NCI-H146 treated with DMSO at 0.1 percent for 48 hours (cell line): Measurements from ENCODE around the gene SLC16A5.

Source experiments
- DNase-seq: peaks from one replicate; lab custom pipeline; 2025; ENCODE audit not compliant: unreplicated experiment; lab: John Stamatoyannopoulos, UW

SLC16A5 gene

DNA sequence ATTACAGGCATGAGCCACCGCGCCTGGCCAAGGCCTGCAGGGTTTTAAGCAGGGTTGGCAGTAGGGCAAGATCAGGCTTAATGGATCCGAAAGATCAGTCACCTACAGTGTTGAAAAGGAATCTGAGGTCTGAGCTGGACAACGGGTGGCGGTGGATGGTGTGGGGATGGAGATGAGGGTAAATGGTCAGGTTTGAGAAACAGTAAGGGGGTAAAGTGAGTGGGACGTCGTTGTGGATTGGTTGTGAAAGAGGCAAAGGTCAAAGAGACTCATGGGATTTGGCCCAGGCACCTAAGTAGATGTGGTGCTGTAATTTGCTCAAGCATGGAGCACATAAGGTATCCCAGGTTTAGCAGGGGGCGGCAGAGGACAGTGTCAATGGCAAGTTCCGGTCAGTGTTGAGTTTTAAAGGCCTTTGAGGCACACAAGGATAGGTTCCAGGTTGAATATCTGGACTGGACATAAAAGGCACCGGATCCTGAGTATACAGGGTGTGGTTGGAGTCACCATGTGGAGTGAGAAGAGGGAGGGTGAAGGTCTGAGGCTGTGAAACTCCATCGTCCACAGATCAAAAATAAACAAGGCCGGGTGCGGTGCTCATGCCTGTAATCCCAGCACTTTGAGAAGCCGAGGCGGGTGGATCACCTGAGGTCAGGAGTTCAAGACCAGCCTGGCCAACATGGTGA lies 1.1 kb upstream of the SLC16A5 start:
- no peak for DNase-seq

DNA sequence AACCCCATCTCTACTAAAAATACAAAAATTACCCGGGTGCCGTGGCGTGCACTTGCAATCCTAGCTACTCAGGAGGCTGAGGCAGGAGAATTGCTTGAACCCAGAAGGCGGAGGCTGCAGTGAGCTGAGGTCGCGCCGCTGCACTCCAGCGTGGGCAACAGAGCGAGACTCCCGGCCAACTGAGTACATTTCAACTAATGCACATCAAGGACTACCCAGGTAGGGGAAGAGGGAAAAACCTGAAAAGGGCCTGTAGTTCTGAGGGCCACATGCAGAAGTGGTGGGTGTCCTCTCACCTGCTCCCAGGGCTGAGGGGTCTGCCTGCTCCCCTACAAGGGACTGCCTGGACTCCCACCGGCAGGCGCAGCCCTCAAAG lies 584 bp upstream of the SLC16A5 start:
- DNase-seq = no peak

DNA sequence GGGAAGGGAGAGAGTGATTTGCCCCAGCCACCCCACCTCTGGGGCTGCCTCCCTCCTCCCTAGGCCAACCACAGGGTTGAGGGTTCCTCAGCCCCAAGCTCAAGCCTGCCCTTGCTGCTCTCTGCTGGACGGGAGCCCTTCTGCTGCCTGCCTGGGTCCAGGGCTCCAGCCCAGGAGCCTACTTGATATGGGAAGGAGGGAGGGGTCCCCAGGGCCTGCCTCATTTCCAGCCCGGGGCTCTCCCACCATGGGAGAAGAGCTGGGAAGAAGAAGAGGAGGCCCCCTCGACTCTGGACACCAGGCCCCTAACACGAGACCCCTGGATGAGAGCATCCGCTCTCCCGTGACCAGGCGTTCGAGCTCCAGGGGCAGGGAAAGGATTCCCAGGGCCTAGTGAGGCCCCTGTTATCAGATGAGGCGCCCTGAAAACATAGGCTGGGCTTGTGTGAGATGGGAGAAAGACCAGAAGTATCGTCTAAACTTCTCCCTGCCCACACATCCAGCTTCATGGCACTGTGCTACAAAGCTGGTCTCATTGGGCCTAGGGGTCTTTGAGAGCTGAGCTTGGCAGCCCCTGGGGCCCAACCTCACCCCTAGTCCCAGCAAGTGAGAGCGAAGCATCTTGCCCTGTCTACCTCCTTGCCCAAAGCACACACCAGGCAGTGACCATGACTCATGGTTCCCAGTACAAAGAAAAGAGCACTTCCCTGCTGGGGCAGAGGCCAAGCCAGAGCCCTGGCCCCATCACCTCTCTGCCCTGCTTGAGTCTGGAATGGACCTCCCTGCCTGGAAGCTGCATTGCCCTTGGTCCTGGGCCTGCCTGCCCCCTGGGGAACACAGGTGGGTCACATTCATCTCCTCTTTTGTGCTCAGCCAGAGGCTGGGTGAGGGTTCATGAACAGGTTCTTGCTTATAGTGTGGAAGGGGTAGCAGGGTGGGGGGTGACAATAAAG lies 987 bp downstream of the SLC16A5 start:
- no peak for DNase-seq

DNA sequence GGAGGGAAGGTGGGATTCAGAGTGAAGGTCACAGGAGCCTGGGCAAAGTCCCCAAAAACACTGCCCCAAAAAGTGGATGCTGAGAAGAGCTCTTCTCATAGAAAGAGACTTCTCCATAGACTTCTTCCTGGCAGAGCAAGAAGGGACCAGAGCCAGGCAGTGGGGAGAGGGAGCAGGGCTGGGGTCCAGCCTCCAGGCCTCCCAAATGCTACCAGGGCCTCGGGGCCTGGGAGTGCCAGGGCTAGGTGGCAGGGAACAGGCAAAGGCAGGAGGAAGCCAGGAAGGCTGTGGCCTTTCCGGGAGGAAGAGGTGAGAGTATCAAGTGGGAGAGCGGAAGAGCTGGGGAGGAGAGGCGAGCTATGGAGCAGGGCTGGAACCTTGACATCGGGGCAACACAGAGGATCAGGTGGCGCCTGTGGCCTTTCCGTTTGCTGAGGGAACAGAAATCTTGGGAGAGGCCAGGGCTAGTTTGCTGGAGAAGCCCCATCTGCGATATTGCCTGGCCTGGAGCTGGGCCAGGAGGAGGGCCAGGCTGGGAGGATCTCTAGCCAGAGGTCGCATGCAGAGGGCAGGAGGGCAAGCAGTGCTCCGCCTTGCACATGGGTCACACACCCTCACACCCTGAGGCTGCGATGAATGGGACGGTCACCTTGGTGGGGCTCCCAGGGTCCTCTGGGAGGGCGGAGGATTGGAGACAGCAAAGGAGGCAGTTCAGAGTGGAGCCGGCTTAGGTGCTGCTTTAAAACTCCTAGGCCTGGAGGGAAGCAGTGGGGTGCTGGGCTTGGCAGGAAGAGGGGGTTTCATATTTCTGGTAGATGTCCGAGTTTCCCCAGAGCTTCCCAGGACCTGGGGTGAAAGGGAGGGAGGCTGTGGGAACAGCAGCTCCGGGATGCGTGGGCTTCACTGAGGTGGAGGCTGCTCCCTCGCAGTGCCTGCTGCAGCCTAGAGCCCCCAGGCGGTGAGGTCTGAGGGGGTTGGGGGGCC lies 3.4 kb downstream of the SLC16A5 start:
- DNase-seq = no peak

- no peak for DNase-seq
Observed at GRCh38 chr17:75091855-75092327, 4.1 kb downstream of the SLC16A5 start.

- DNase-seq = no peak
Observed at GRCh38 chr17:75093548-75094158, 5.9 kb downstream of the SLC16A5 start.

- DNase-seq = no peak
Observed at GRCh38 chr17:75094871-75095399, 7.2 kb downstream of the SLC16A5 start.

GRCh38 chr17:75096082-75096625 lies 8.4 kb downstream of the SLC16A5 start:
- no peak for DNase-seq

GRCh38 chr17:75097865-75098264 lies 10.1 kb downstream of the SLC16A5 start:
- no peak for DNase-seq

GRCh38 chr17:75098861-75099260 lies 11.1 kb downstream of the SLC16A5 start:
- no peak for DNase-seq

GRCh38 chr17:75099881-75100595 lies 12.3 kb downstream of the SLC16A5 start:
- no peak for DNase-seq

DNA sequence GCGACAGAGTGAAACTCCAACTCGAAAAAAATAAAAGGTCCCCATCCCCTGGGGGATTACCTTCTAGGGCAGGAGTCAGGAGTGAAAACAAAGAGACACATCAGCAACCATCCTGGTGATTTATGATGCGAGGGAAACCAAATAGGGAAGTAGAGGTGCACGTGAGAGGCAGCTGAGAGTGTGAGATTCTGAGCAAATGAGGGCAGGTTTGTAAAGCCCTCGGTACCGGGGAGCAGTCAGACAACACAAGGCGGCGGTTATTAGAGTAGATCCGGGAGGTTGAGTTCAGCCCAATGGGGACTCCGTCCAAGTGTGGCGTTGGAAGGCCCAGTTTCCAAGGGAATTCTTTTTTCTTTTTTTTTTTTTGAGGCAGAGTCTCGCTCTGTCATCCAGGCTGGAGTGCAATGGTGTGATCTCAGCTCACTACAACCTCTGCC lies 14.6 kb downstream of the SLC16A5 start:
- no peak for DNase-seq

DNA sequence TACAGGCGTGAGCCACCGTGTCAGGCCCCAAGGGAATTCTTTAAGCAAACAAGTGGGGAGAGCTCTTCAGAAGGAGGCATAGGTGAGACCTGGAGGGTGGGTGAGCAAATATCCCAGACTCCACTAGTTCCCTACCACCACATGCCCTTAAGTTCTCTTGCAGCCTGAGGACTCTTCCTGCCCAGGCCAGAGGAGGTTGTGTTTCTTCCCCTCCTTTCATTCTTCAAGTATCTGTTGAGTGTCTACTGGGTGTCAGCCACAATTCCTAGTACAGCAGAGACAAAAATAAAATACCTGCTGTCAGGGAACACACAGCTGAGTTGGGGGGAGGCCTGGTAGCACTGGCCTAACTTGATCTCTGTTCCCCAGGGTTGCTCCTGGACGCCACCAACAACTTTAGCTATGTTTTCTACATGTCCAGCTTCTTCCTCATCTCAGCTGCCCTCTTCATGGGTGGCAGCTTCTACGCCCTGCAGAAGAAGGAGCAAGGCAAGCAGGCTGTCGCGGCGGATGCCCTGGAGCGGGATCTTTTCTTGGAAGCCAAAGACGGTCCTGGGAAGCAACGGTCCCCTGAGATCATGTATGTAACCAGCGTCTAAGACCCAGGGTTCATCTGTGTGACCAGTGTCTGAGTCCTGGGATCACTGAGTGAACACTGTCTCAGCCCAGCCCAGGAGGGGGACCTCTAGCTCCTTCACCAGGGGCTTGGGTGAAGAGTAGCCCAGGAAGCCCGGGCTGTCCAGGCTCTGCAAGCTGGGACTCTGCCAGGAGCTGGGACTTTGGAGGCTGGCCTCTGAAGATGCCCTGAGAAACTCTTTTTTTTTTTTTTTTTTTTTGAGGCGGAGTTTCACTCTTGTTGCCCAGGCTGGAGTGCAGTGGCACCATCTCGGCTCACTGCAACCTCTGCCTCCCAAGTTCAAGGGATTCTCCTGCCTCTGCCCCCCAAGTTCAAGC lies 16.1 kb downstream of the SLC16A5 start:
- no peak for DNase-seq

DNA sequence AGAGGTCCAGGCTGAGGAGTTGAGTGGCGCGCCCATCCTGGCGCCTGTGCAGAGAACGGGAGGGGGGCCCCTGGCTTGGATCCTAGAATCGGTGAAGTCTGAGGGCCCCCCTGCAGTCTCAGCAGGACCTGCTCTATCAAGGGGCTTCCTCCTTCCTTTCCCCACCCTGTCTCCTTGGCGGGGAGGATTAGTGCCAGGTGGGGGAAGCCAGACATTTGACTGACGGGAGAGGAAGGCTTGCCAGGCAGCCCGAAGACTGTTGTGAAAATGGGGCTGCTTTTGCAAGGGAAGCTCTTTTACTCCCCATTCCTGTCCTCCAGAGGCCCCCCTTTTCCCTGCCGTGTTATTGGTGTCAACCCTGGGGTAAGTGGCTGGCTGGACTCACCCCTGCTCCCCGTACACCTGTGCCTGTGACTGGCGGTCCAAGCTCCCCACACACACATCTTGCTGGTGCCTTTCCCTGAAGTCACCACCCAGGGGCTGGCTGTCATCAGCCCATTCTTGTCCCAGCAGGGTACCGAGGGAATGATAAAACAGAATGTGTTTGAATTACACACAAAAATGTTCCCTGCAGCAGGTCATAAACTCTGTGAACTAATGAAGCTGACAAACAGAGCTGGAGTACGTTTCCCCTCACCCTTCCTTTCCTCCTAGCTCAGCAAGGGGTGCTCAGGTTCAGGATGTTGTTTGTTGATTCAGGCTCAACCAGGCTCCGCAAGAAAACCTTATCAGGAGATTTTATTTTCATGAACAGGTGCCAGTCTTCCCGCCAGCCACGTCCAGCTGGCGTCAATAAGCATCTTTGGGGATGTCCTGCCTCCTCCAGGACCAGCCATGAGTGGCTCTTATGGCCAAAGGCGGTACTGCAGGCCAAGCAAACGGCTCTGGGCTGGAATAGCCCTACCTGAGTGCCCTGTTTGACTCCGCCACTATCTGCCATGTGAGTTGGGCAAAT lies 17.6 kb downstream of the SLC16A5 start:
- peak; percentile 94 for DNase-seq

DNA sequence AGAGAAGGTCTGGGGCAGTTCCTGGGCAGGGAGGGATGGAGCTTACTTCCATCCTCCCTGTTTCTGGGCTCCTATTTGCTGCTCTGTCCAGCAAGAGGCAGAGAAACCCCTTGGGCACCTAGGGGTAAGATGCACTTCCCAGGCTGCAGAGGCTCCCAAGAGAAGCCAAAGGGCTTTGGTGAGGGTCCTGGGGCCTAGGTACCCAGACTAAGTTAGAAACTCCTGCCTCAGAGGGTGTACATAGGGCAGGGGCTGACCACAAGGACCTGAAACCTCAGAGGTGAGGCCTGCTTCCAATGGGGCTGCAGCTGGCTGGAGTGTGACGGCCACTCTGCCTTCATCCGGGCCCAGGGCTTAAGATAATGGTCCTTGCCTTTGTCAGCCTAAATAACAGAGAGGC lies 20.4 kb downstream of the SLC16A5 start:
- no peak for DNase-seq

- DNase-seq = no peak
Observed at GRCh38 chr17:75109046-75109406, 21.3 kb downstream of the SLC16A5 start.
